Loucy (cell line): ENCODE data around the gene RNU2-63P.
"Not testable (repeated sequence)": the region's sequence is repeated elsewhere in the genome, so short reads cannot be mapped to it uniquely, and the experiment has no call there.

Source experiments
- H2AFZ ChIP-seq: fragments of 200-600 bp; sonication (generic); 2 replicates; pipeline ENCODE4 v1.6.0; 2016; ENCODE audit warnings: antibody characterized with exemption, mild to moderate bottlenecking, low read length, moderate library complexity
- H3F3A ChIP-seq: fragments of 200-600 bp; 2 replicates; pipeline ENCODE4 v1.6.0; 2016; ENCODE audit warnings: antibody characterized with exemption, low read depth, mild to moderate bottlenecking
- H3K27me3 ChIP-seq: fragments of 200-600 bp; sonication (generic); 2 replicates; pipeline ENCODE4 v1.6.1; 2014; ENCODE audit warnings: low read length, mild to moderate bottlenecking; ENCODE audit not compliant: insufficient read depth, poor library complexity, severe bottlenecking
- H3K36me3 ChIP-seq: fragments of 200-600 bp; sonication (generic); 2 replicates; pipeline ENCODE4 v1.6.1; 2016; ENCODE audit warnings: low read length; ENCODE audit not compliant: insufficient read depth
- H3K4me1 ChIP-seq: fragments of 200-600 bp; sonication (generic); 2 replicates; pipeline ENCODE4 v1.5.1; 2014; ENCODE audit warnings: low read length, mild to moderate bottlenecking; ENCODE audit not compliant: insufficient read depth, poor library complexity, severe bottlenecking
- H3K4me2 ChIP-seq: fragments of 200-600 bp; sonication (generic); 2 replicates; pipeline ENCODE4 v1.6.0; 2014; ENCODE audit warnings: antibody characterized with exemption, low read length, low read depth, mild to moderate bottlenecking; ENCODE audit not compliant: poor library complexity, severe bottlenecking
- H3K4me3 ChIP-seq: fragments of 200-600 bp; sonication (generic); 2 replicates; pipeline ENCODE4 v1.5.1; 2014; ENCODE audit warnings: low read length, mild to moderate bottlenecking, mixed read lengths; ENCODE audit not compliant: poor library complexity, severe bottlenecking
- H3K79me2 ChIP-seq: fragments of 200-600 bp; sonication (generic); 2 replicates; pipeline ENCODE4 v1.6.1; 2014; ENCODE audit warnings: low read length; ENCODE audit not compliant: insufficient read depth
- H3K9ac ChIP-seq: fragments of 200-600 bp; sonication (generic); 2 replicates; pipeline ENCODE4 v1.6.0; 2014; ENCODE audit warnings: mild to moderate bottlenecking, low read depth, low read length, moderate library complexity; ENCODE audit not compliant: poor library complexity, severe bottlenecking
- H3K9me2 ChIP-seq: fragments of 200-600 bp; sonication (generic); replicated peaks from 2 replicates; pipeline ENCODE4 v1.6.1; 2016; ENCODE audit warnings: low read depth, low read length, mixed read lengths
- H3K9me3 ChIP-seq: fragments of 200-600 bp; sonication (generic); 2 replicates; pipeline ENCODE4 v1.6.1; 2014; ENCODE audit warnings: mild to moderate bottlenecking, antibody characterized with exemption, low read length, low read depth; ENCODE audit not compliant: insufficient read depth
- H4K20me1 ChIP-seq: fragments of 200-600 bp; sonication (generic); 2 replicates; pipeline ENCODE4 v1.6.0; 2014; ENCODE audit warnings: antibody characterized with exemption, low read length, mild to moderate bottlenecking; ENCODE audit not compliant: insufficient read depth, poor library complexity, severe bottlenecking
- CTCF ChIP-seq: fragments of 200-600 bp; sonication (generic); conservative IDR thresholded peaks from 2 replicates; pipeline ENCODE4 v1.5.1; 2014; ENCODE audit warnings: mild to moderate bottlenecking, antibody characterized with exemption, low read length
- EZH2phosphoT487 ChIP-seq: fragments of 200-600 bp; IDR thresholded peaks from 2 replicates; pipeline ENCODE4 v1.6.1; 2018; ENCODE audit warnings: antibody characterized with exemption, mild to moderate bottlenecking, moderate library complexity, borderline replicate concordance

Gene RNU2-63P

GRCh38 chr2:88022669-88022921 is 6.2 kb upstream of the RNU2-63P start:
- H3K9me2 ChIP-seq: no peaks in the 10 kb centered on the region

GRCh38 chr2:88019985-88020384 is 3.6 kb upstream of the RNU2-63P start:
- Histone ChIP-seq H3K36me3 (no peaks in the 10 kb centered on the region), H3K9ac (no peak overlapping the region), H3K79me2 (no peaks in the 10 kb centered on the region), H3K4me2 (no peak overlapping the region), H3K9me3 (no peaks in the 10 kb centered on the region; the same call in 1 of the 2 replicates), H3K4me1 (no peaks in the 10 kb centered on the region), H3K4me3 (no peak overlapping the region), H3K9me2 (no peaks in the 10 kb centered on the region), H3F3A (no peaks in the 10 kb centered on the region), H3K27me3 (no peaks in the 10 kb centered on the region), H2AFZ (no peak overlapping the region), H4K20me1 (no peaks in the 10 kb centered on the region)
- TF ChIP-seq CTCF: no peak
- no peak for TF ChIP-seq EZH2phosphoT487

More at GRCh38 chr2:88022669-88022921, 6.2 kb upstream of the RNU2-63P start:
- Histone ChIP-seq H4K20me1 (no peaks in the 10 kb centered on the region), H2AFZ (no peak overlapping the region), H3F3A (no peaks in the 10 kb centered on the region), H3K36me3 (no peaks in the 10 kb centered on the region), H3K4me3 (no peak overlapping the region), H3K4me1 (no peaks in the 10 kb centered on the region), H3K9me3 (no peaks in the 10 kb centered on the region; the same call in 1 of the 2 replicates), H3K27me3 (no peaks in the 10 kb centered on the region), H3K79me2 (no peaks in the 10 kb centered on the region), H3K4me2 (no peak overlapping the region), H3K9ac (no peak overlapping the region)
- TF ChIP-seq CTCF (no peak), EZH2phosphoT487 (no peak)

DNA sequence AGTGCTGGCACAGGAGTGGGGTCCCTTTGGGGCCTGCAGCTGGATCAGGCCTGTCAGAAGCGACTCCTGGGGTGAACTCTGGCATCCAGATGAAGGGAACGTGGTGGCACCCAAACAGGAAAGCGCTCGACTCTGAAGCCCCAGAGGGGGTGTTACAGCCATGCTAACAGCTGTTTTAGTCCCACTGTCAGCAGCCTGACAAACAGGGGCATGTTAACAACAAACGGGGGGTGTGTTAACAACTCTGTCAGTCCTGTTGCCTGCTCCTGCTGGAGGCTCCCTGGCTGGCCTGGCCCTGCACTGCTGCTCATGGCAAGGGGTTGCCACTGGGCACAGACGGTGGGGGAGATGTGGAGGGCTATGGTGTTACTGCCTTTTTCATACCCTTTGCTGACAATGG is 2.6 kb upstream of the RNU2-63P start:
- Histone ChIP-seq H3K4me2 (no peak overlapping the region), H4K20me1 (no peaks in the 10 kb centered on the region)
- no peak for TF ChIP-seq EZH2phosphoT487

GRCh38 chr2:88018077-88018805 is 1.9 kb upstream of the RNU2-63P start:
- not testable (repeated sequence) for H3K9me3 ChIP-seq, H2AFZ ChIP-seq, H3K9me2 ChIP-seq, H3K36me3 ChIP-seq, H3K27me3 ChIP-seq, H3K4me1 ChIP-seq, H3F3A ChIP-seq, H4K20me1 ChIP-seq, H3K9ac ChIP-seq, H3K4me3 ChIP-seq, H3K79me2 ChIP-seq, H3K4me2 ChIP-seq

More for the DNA sequence above, 2.6 kb upstream of the RNU2-63P start:
- Histone ChIP-seq H3F3A (no peaks in the 10 kb centered on the region), H3K9me3 (no peaks in the 10 kb centered on the region; the same call in 1 of the 2 replicates), H3K79me2 (no peaks in the 10 kb centered on the region), H3K27me3 (no peaks in the 10 kb centered on the region), H3K4me1 (no peaks in the 10 kb centered on the region), H3K9ac (no peak overlapping the region), H3K9me2 (no peaks in the 10 kb centered on the region), H2AFZ (no peak overlapping the region), H3K36me3 (no peaks in the 10 kb centered on the region), H3K4me3 (no peak overlapping the region)

GRCh38 chr2:88017780-88018038 is 1.4 kb upstream of the RNU2-63P start:
- not testable (repeated sequence) for H3K27me3 ChIP-seq, H3K79me2 ChIP-seq, H3K9me2 ChIP-seq, H3K4me3 ChIP-seq, H3F3A ChIP-seq, H2AFZ ChIP-seq, H4K20me1 ChIP-seq, H3K4me1 ChIP-seq, H3K9ac ChIP-seq, H3K36me3 ChIP-seq, H3K9me3 ChIP-seq
- peak overlapping the region; percentile 80 for H3K4me2 ChIP-seq
